Fibroblast of villous mesenchyme (primary cell): Measurements from ENCODE around the gene DPM3. TPM values are rescaled to one million over a fixed set of nuclear protein-coding genes. Genes with fewer than 3 reads are reported as not detected.
"Not testable (repeated sequence)": the region's sequence is repeated elsewhere in the genome, so short reads cannot be mapped to it uniquely, and the experiment has no call there.

Experiments used
- DNase-seq: peaks from one replicate; pipeline ENCODE4 v3.0.0-alpha.2; 2010; ENCODE audit warnings: low read depth
- H3K4me3 ChIP-seq: 2 replicates; pipeline ENCODE4 v1.5.1; 2011; ENCODE audit warnings: low read depth, mild to moderate bottlenecking, low read length
- total RNA-seq: library from RNA; depleted of rRNA; stranded (reverse); fragments of >200 nt; gene quantifications from 2 replicates; pipeline ENCODE4 v1.2.3, GENCODE V29; 2012
- TF ChIP-seq, protein P1 (sequence below): IDR thresholded peaks from 2 replicates; pipeline ENCODE4 v1.5.1; 2012; ENCODE audit warnings: low read depth, mild to moderate bottlenecking, low read length; ENCODE audit not compliant: insufficient read depth

The DPM3 gene
- total RNA-seq, 1 donor = 23.7 TPM

GRCh38 chr1:155160128-155160527, 19.8 kb upstream of the DPM3 start:
- no peak for DNase-seq
- no peak overlapping the region for H3K4me3 ChIP-seq
- TF ChIP-seq, protein P1, sequence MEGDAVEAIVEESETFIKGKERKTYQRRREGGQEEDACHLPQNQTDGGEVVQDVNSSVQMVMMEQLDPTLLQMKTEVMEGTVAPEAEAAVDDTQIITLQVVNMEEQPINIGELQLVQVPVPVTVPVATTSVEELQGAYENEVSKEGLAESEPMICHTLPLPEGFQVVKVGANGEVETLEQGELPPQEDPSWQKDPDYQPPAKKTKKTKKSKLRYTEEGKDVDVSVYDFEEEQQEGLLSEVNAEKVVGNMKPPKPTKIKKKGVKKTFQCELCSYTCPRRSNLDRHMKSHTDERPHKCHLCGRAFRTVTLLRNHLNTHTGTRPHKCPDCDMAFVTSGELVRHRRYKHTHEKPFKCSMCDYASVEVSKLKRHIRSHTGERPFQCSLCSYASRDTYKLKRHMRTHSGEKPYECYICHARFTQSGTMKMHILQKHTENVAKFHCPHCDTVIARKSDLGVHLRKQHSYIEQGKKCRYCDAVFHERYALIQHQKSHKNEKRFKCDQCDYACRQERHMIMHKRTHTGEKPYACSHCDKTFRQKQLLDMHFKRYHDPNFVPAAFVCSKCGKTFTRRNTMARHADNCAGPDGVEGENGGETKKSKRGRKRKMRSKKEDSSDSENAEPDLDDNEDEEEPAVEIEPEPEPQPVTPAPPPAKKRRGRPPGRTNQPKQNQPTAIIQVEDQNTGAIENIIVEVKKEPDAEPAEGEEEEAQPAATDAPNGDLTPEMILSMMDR = no peak

DNA sequence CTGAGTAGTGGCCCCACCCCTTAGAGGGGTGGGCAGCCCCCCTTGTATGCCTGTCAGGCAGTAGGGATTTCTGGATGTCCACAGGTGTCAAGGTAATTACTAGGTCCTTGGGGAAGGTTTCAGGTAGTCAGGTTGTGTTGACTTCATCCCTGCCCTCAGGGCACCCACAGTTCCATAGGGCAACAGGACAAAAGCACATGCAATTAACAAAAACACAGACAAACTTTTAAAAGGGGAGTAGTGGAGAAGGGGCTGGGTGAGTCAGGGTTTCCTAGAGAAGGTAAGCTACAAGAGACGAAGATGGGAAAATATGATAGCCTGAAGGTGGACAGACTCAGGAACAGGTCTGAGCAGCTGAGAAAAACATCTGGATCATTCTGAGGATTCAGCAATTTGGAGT, 18.7 kb upstream of the DPM3 start:
- H3K4me3 ChIP-seq = no peak overlapping the region
- no peak for DNase-seq
- TF ChIP-seq, protein P1 = no peak

- DNase-seq, H3K4me3 ChIP-seq: not testable (repeated sequence)
Measured at GRCh38 chr1:155155996-155156643, 15.8 kb upstream of the DPM3 start.

- TF ChIP-seq, protein P1 = peak; percentile 17
- no peak overlapping the region for H3K4me3 ChIP-seq
Measured at GRCh38 chr1:155145491-155145890, 5.2 kb upstream of the DPM3 start.

GRCh38 chr1:155141749-155142148, 1.4 kb upstream of the DPM3 start:
- TF ChIP-seq, protein P1 = no peak
- no peak for DNase-seq
- H3K4me3 ChIP-seq = no peak overlapping the region

More at GRCh38 chr1:155145491-155145890, 5.2 kb upstream of the DPM3 start:
- DNase-seq = no peak

GRCh38 chr1:155140630-155140953, 261 bp upstream of the DPM3 start:
- DNase-seq = no peak
- TF ChIP-seq, protein P1 = no peak
- H3K4me3 ChIP-seq = peak overlapping the region; percentile 88

- DNase-seq = no peak
- TF ChIP-seq, protein P1 = no peak
- H3K4me3 ChIP-seq = peak overlapping the region; percentile 89
Measured at GRCh38 chr1:155137154-155137949, 3.0 kb downstream of the DPM3 start.
